Kidney epithelial cell (primary cell): ENCODE data around the gene IGFBP1. TPM values are rescaled to one million over a fixed set of nuclear protein-coding genes. Genes with fewer than 3 reads are reported as not detected.
A peak's percentile ranks its signal among the peaks of the same experiment; 100 is the strongest.
"Not testable (repeated sequence)": the region's sequence is repeated elsewhere in the genome, so short reads cannot be mapped to it uniquely, and the experiment has no call there.

ENCODE experiments used
- DNase-seq: peaks from one replicate; pipeline ENCODE4 v3.0.0-alpha.2; 2010; ENCODE audit warnings: low read depth
- H3K27me3 ChIP-seq: 2 replicates; pipeline ENCODE4 v1.6.0; 2011; ENCODE audit warnings: low read length; ENCODE audit not compliant: control insufficient read depth, insufficient read depth
- H3K36me3 ChIP-seq: 2 replicates; pipeline ENCODE4 v1.5.1; 2011; ENCODE audit warnings: low read length; ENCODE audit not compliant: control insufficient read depth, insufficient read depth
- H3K4me3 ChIP-seq: 2 replicates; pipeline ENCODE4 v1.5.1; 2011; ENCODE audit warnings: low read depth, mild to moderate bottlenecking, control low read depth, low read length
- total RNA-seq: library from RNA; depleted of rRNA; stranded (reverse); fragments of >200 nt; gene quantifications from 2 replicates; pipeline ENCODE4 v1.2.3, GENCODE V29; 2015
- TF ChIP-seq, protein P1 (sequence below): IDR thresholded peaks from 2 replicates; pipeline ENCODE4 v1.5.1; 2011; ENCODE audit warnings: mild to moderate bottlenecking, moderate library complexity, low read length, control low read depth, inconsistent platforms; ENCODE audit not compliant: insufficient read depth, poor library complexity, severe bottlenecking

The IGFBP1 gene
- 8.1 and 13.5 TPM in 2 replicates for total RNA-seq

DNA sequence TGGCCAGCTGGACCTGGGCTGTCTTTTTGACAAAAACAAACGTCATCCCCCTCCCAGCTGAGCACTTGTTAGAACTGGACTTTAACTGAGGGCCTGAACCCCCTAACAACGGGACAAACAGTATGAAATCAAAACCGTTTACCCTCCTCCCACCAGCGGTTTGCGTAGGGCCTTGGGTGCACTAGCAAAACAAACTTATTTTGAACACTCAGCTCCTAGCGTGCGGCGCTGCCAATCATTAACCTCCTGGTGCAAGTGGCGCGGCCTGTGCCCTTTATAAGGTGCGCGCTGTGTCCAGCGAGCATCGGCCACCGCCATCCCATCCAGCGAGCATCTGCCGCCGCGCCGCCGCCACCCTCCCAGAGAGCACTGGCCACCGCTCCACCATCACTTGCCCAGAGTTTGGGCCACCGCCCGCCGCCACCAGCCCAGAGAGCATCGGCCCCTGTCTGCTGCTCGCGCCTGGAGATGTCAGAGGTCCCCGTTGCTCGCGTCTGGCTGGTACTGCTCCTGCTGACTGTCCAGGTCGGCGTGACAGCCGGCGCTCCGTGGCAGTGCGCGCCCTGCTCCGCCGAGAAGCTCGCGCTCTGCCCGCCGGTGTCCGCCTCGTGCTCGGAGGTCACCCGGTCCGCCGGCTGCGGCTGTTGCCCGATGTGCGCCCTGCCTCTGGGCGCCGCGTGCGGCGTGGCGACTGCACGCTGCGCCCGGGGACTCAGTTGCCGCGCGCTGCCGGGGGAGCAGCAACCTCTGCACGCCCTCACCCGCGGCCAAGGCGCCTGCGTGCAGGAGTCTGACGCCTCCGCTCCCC, at the start of gene IGFBP1:
Gene IGFBP1, plus strand, starts transcription at position 304 of the 808 bp plus-strand sequence. Its CDS starts 165 bp downstream, at position 469.
- DNase-seq = no peak
- H3K27me3 ChIP-seq = no peaks in the 10 kb centered on the region
- no peaks in the 10 kb centered on the region for H3K36me3 ChIP-seq
- H3K4me3 ChIP-seq = peak within 1 kb of the TSS; percentile 30
- TF ChIP-seq, protein P1, sequence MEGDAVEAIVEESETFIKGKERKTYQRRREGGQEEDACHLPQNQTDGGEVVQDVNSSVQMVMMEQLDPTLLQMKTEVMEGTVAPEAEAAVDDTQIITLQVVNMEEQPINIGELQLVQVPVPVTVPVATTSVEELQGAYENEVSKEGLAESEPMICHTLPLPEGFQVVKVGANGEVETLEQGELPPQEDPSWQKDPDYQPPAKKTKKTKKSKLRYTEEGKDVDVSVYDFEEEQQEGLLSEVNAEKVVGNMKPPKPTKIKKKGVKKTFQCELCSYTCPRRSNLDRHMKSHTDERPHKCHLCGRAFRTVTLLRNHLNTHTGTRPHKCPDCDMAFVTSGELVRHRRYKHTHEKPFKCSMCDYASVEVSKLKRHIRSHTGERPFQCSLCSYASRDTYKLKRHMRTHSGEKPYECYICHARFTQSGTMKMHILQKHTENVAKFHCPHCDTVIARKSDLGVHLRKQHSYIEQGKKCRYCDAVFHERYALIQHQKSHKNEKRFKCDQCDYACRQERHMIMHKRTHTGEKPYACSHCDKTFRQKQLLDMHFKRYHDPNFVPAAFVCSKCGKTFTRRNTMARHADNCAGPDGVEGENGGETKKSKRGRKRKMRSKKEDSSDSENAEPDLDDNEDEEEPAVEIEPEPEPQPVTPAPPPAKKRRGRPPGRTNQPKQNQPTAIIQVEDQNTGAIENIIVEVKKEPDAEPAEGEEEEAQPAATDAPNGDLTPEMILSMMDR = no peak

GRCh38 chr7:45838852-45839251, 49.4 kb upstream of the IGFBP1 start:
- H3K27me3 ChIP-seq, H3K36me3 ChIP-seq, DNase-seq, H3K4me3 ChIP-seq: not testable (repeated sequence)

- not testable (repeated sequence) for H3K4me3 ChIP-seq, H3K27me3 ChIP-seq, DNase-seq, H3K36me3 ChIP-seq
Measured at GRCh38 chr7:45841926-45842717, 46.2 kb upstream of the IGFBP1 start.

DNA sequence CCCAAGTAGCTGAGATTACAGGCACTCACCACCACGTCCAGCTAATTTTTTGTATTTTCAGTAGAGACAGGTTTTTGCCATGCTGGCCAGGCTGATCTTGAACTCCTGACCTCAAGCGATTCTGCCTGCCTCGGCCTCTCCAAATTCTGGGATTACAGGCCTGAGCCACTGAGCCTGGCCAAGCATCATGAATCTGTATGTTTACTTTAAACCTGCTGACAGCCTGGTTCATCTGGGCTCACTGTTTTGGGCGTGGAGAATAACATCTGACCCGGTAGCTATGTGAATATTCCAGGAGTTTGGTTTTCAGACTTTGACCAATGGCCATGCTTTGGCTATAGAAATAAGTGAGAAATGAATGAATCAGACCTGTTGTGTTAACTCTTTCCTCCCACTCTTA, 41.8 kb upstream of the IGFBP1 start:
- not testable (repeated sequence) for H3K36me3 ChIP-seq, H3K4me3 ChIP-seq, DNase-seq, H3K27me3 ChIP-seq

GRCh38 chr7:45848734-45849133, 39.6 kb upstream of the IGFBP1 start:
- not testable (repeated sequence) for H3K4me3 ChIP-seq, DNase-seq, H3K36me3 ChIP-seq, H3K27me3 ChIP-seq

DNA sequence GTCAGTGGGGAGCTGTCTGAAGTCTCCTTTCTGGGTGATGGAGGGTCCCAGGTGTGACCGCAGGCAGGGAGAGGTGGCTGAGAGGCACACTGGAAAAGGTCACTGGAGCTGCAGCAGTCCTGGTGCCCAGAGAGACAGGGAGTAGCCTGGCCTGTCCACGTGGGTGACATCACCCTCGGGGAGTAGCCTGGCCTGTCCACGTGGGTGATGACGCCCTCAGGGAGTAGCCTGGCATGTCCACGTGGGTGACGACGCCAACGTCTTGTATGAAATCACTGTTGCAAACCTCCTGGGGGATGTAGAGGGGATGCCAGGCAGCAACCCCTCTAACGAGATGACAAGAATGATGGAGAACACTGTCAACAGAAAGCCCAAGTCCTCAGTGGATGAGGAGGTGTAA, 35.3 kb upstream of the IGFBP1 start:
- H3K36me3 ChIP-seq, H3K4me3 ChIP-seq, H3K27me3 ChIP-seq, DNase-seq: not testable (repeated sequence)

- not testable (repeated sequence) for H3K36me3 ChIP-seq, H3K4me3 ChIP-seq, DNase-seq, H3K27me3 ChIP-seq
Measured at GRCh38 chr7:45853491-45853890, 34.8 kb upstream of the IGFBP1 start.

DNA sequence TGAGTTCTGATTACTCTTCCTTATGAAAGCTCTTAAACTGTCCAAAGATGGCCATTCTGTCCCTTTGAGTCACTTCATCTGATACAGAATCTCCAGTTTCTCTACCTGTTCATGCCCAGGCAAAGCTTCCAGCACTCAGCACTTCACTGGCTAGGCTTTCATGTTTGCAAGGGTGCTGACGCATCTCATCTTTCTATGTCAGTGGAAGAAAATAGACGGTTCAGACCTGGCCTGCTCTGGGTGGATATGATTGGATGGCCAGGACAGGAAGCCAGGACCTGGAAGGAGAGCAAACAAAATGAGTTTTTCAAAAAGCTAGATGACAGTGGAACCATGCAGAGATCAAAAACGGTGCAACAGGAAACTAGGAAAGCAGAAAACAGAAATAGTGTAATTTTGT, 32.6 kb upstream of the IGFBP1 start:
- DNase-seq, H3K4me3 ChIP-seq, H3K27me3 ChIP-seq, H3K36me3 ChIP-seq: not testable (repeated sequence)

- H3K4me3 ChIP-seq, DNase-seq, H3K27me3 ChIP-seq, H3K36me3 ChIP-seq: not testable (repeated sequence)
Measured at GRCh38 chr7:45856888-45857287, 31.4 kb upstream of the IGFBP1 start.

- TF ChIP-seq, protein P1 = peak; percentile 15
- Histone ChIP-seq H3K4me3 (no peak overlapping the region), H3K36me3 (no peaks in the 10 kb centered on the region), H3K27me3 (peaks cover 3% of the 10 kb centered on the region)
- no peak for DNase-seq
Measured at GRCh38 chr7:45863715-45864114, 24.6 kb upstream of the IGFBP1 start.
